ENCODE data around the gene ITGB4. TPM values are rescaled to one million over a fixed set of nuclear protein-coding genes. Genes with fewer than 3 reads are reported as not detected.

ITGB4 gene
- 50.8 to 123 TPM (median 97.0 TPM) in 5 replicates for total RNA-seq (2022; extraction: Qiagen RNA extraction; ENCODE audit: low read depth)

DNA sequence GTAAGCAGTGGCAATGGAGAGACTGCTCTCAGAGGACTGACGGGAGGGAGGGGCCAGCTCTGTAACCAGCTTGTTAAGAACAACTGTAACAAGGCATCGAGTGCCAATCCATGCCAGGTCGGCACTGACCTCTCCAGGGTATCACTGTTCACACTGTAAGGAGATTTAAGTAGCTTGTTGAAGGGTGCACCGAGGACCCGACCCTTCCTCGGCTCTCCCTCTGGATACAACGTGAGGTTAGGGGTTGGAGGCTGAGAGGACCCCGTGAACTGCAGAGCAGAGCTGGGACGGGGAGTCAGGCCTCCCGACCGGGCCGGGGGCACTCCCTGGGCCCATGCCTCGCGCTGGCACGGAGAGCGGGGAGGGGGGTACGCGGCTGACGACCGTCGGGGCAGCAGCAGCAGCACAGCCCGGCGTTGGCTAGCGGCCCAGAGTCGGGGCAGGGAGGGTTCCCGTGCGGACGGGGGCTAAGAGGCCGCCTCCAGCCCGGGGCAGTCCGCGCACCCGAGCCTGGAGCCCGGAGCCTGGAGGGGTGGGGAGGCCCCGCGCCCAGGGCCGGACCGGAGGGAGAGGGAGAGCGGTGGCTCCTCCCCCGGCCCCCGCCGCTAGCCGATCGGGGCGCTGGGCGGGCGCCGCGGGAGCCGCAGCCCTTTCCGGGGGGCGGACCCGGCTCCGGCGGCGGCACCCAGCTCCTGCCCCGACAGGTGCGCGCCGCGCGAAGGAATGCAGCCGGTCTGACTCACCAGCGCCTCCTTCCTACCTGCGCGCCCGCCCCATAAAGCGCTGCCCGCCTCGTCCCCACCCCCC, at the start of gene ITGB4:
Gene ITGB4, plus strand, starts transcription at position 804 of the 807 bp plus-strand sequence. CDS start 3,245 bp downstream, outside the sequence.

DNA sequence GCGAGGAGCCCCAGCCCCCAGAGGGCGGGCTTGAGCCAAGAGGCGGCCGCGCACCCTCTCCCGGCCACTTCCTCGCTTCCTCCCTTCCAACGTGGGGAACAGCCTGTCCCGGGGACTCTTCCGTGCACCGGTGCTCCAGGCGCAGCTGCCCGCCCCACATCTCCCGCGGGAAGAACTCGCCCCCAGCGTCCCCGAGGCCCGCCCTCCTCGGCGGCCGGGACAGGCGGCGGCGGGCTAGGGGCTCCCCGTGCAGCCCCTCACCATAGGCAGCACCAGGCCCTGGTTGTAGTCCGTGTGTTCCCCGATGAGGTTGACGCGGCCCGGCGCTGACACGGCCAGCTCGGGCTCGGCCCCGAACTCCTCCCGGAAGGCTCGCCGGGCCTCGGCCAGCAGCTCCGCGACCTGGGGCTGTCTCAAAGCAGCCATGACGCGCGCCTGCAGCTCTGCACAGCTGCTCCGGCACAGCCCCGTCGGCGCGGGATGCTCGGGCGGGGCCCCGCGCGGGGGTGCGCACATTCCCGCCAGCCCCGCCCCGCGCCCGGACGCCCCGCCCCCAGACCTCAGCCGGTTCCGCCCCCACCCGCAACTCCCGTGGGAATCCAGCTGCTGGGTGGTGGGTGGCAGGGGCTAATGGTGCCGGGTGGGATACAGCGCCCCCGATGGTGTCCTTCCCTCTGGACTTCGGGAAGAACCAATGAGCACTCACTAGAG, 43.6 kb downstream of the ITGB4 start, which contains the start of gene GALK1:
Gene GALK1, minus strand, starts transcription at position 482 of the 711 bp plus-strand sequence. Its CDS starts 56 bp downstream, at position 426.

DNA sequence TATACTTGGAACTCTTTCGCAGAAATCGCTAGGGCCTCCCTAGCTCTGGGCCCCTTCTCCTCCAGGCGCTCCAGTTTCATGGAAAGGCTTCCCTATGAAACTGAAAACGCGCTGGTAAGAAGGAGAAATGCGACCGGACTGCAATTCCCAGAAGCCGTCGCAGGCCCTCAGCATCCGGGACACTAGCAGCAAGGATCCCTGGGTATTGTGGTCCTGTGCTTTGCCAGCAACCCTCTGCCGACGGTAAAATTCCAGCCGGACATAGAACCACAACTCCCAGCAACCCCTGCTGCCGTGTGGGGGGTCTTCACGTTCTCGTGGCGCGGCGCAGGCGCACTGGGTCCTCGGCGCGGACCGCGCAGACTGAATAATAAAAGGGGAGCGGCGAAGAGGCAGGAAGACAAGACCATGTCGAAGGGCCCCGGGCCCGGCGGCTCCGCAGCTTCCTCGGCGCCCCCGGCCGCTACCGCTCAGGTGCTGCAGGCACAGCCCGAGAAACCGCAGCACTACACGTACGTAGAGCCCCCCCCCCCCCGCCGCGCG, 63.3 kb downstream of the ITGB4 start, which contains the start of gene UNK:
Gene UNK, plus strand, starts transcription at position 334 of the 543 bp plus-strand sequence. Its CDS starts 75 bp downstream, at position 409.

Other genes starting within 250 kb of the ITGB4 start
- 7.2 to 12.1 TPM (median 11.0 TPM) in 5 replicates for gene CASKIN2, start 205.9 kb upstream of the ITGB4 start, total RNA-seq (2022; extraction: Qiagen RNA extraction; ENCODE audit: low read depth)
- 23.5 to 45.7 TPM (median 41.5 TPM) in 5 replicates for gene TSEN54, start 204.9 kb upstream of the ITGB4 start, total RNA-seq (2022; extraction: Qiagen RNA extraction; ENCODE audit: low read depth)
- gene LLGL2, start 195.8 kb upstream of the ITGB4 start, total RNA-seq (2022; extraction: Qiagen RNA extraction; ENCODE audit: low read depth), result 12.2 to 32.9 TPM (median 29.6 TPM) in 5 replicates
- 32.3 to 66.7 TPM (median 51.1 TPM) in 5 replicates for gene MYO15B, start 133.7 kb upstream of the ITGB4 start, total RNA-seq (2022; extraction: Qiagen RNA extraction; ENCODE audit: low read depth)
- 0.64 to 1.4 TPM (median 1.1 TPM) in 5 replicates for gene SMIM5, start 88.0 kb upstream of the ITGB4 start, total RNA-seq (2022; extraction: Qiagen RNA extraction; ENCODE audit: low read depth)
- gene RECQL5, start 54.3 kb upstream of the ITGB4 start, total RNA-seq (2022; extraction: Qiagen RNA extraction; ENCODE audit: low read depth), result 21.0 to 36.0 TPM (median 27.0 TPM) in 5 replicates
- 102 to 139 TPM (median 117 TPM) in 5 replicates for gene SAP30BP, start 54.1 kb upstream of the ITGB4 start, total RNA-seq (2022; extraction: Qiagen RNA extraction; ENCODE audit: low read depth)
- gene GALK1, start 43.7 kb downstream of the ITGB4 start, total RNA-seq (2022; extraction: Qiagen RNA extraction; ENCODE audit: low read depth), result 37.4 to 83.5 TPM (median 70.9 TPM) in 5 replicates
- gene UNK, start 63.3 kb downstream of the ITGB4 start, total RNA-seq (2022; extraction: Qiagen RNA extraction; ENCODE audit: low read depth), result 24.5 to 33.2 TPM (median 29.6 TPM) in 5 replicates
- 3.3 to 7.1 TPM (median 5.1 TPM) in 5 replicates for gene UNC13D, start 122.9 kb downstream of the ITGB4 start, total RNA-seq (2022; extraction: Qiagen RNA extraction; ENCODE audit: low read depth)
- 87.3 to 112 TPM (median 92.7 TPM) in 5 replicates for gene WBP2, start 133.9 kb downstream of the ITGB4 start, total RNA-seq (2022; extraction: Qiagen RNA extraction; ENCODE audit: low read depth)
- 117 to 177 TPM (median 163 TPM) in 5 replicates for gene TRIM47, start 157.1 kb downstream of the ITGB4 start, total RNA-seq (2022; extraction: Qiagen RNA extraction; ENCODE audit: low read depth)
- gene TRIM65, start 175.5 kb downstream of the ITGB4 start, total RNA-seq (2022; extraction: Qiagen RNA extraction; ENCODE audit: low read depth), result 25.7 to 47.8 TPM (median 39.1 TPM) in 5 replicates
- gene MRPL38, start 183.4 kb downstream of the ITGB4 start, total RNA-seq (2022; extraction: Qiagen RNA extraction; ENCODE audit: low read depth), result 79.6 to 127 TPM (median 121 TPM) in 5 replicates
- 3.1 to 12.6 TPM (median 8.6 TPM) in 5 replicates for gene FBF1, start 219.6 kb downstream of the ITGB4 start, total RNA-seq (2022; extraction: Qiagen RNA extraction; ENCODE audit: low read depth)